Mesothelial cell of epicardium (in vitro differentiated cells): ENCODE data around the gene THRB. TPM values are rescaled to one million over a fixed set of nuclear protein-coding genes. Genes with fewer than 3 reads are reported as not detected.

Experiments used
- DNase-seq, 2 experiments: peaks; one replicate each; pipeline ENCODE4 v3.0.0; 2021; ENCODE audit warnings: low spot score in 2 of 2; ENCODE audit not compliant: unreplicated experiment in 2 of 2
- H3K27ac Mint-ChIP-seq: 2 replicates; pipeline ENCODE4 v1.8.0; 2021; ENCODE audit warnings: mixed read lengths
- H3K27me3 Mint-ChIP-seq: 2 replicates; pipeline ENCODE4 v1.8.0; 2021; ENCODE audit warnings: low read depth, mixed read lengths
- H3K36me3 Mint-ChIP-seq: 2 replicates; pipeline ENCODE4 v1.8.0; 2021; ENCODE audit warnings: mixed read lengths
- H3K4me1 Mint-ChIP-seq: 2 replicates; pipeline ENCODE4 v1.8.0; 2021; ENCODE audit warnings: mixed read lengths
- H3K4me3 Mint-ChIP-seq: 2 replicates; pipeline ENCODE4 v1.8.0; 2021; ENCODE audit warnings: mild to moderate bottlenecking, moderate library complexity, mixed read lengths
- H3K9me3 Mint-ChIP-seq: 2 replicates; pipeline ENCODE4 v1.8.0; 2021; ENCODE audit warnings: mixed read lengths
- total RNA-seq: library from RNA; stranded (reverse); gene quantifications from 3 replicates; pipeline ENCODE4 v1.2.1, GENCODE V29; 2021
- TF ChIP-seq, protein P1 (sequence below): fragments of 200-600 bp; sonication (generic); IDR thresholded peaks from one replicate; pipeline ENCODE4 v1.5.0; 2021; ENCODE audit warnings: antibody characterized with exemption; ENCODE audit not compliant: unreplicated experiment

Gene THRB
- 2.1 to 3.4 TPM (median 2.4 TPM) in 3 replicates for total RNA-seq

DNA sequence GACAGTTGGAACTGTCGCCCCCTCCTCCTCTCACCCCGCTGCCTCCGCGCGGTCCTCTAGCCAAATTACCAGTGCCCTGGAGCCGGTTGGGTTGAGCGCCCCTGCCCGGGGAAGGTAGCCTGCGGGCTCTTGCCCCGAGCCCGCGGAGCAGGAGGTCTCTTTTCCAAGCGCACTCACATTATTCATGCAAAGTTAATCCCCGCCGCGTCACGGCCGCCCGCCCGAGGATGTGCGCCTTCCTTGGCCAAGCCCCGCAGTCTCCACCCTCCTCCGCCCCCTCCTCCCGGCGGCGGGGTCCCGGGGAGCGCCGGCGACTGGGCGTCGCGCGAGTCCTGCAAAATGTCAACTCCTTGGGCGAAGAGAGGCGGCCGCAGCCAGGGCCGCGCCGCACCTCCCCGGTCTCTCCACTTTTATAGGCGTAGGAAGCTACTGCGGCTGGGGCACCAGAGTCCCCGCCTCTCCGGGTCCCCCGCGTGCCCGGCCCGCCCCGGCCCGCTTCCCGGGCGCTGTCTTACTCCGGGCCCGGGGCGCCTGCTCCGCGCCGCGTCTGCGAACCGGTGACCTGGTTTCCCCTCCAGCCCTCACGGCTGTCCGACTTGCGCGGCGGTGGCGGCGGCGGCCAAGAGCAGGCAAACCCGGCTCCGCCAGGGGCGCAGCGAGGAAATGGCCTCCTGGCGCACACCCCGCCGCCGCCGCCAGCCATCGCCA lies at the start of gene THRB:
Gene THRB (minus strand): TSS at position 233 of the 708 bp plus-strand sequence.
- peak within 1 kb of the TSS; percentile 89 for H3K27ac Mint-ChIP-seq
- no peaks in the 10 kb centered on the region for H3K36me3 Mint-ChIP-seq
- H3K9me3 Mint-ChIP-seq = no peaks in the 10 kb centered on the region
- TF ChIP-seq, protein P1, sequence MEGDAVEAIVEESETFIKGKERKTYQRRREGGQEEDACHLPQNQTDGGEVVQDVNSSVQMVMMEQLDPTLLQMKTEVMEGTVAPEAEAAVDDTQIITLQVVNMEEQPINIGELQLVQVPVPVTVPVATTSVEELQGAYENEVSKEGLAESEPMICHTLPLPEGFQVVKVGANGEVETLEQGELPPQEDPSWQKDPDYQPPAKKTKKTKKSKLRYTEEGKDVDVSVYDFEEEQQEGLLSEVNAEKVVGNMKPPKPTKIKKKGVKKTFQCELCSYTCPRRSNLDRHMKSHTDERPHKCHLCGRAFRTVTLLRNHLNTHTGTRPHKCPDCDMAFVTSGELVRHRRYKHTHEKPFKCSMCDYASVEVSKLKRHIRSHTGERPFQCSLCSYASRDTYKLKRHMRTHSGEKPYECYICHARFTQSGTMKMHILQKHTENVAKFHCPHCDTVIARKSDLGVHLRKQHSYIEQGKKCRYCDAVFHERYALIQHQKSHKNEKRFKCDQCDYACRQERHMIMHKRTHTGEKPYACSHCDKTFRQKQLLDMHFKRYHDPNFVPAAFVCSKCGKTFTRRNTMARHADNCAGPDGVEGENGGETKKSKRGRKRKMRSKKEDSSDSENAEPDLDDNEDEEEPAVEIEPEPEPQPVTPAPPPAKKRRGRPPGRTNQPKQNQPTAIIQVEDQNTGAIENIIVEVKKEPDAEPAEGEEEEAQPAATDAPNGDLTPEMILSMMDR = peak; percentile 33
- peak; percentile 38 to 71 for DNase-seq
- H3K4me1 Mint-ChIP-seq = peaks cover 5% of the 10 kb centered on the region
- peak within 1 kb of the TSS; percentile 90 for H3K4me3 Mint-ChIP-seq
- peaks cover 83% of the 10 kb centered on the region for H3K27me3 Mint-ChIP-seq

DNA sequence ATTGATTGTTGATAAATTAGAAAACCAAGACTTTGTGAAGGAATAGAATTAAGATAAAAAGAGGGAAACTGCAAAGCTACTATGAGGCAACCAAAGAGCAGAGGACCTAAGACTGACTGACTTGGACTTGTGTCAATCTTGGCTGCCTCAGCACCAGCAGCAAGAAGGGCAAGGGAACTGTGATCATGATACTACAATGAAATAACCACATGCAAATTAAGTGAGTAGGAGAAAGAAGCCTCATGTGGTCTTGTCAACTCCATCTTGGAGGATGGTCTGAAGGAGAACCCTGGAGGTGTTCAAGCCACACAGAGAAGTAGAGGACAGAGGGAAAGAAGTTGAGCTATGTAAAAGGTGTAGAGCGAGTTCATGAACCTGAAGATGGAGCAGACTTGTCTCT lies 47.3 kb upstream of the THRB start:
- H3K4me1 Mint-ChIP-seq = no peaks in the 10 kb centered on the region
- H3K27me3 Mint-ChIP-seq = peaks cover 31% of the 10 kb centered on the region
- TF ChIP-seq, protein P1 = no peak
- H3K9me3 Mint-ChIP-seq = no peaks in the 10 kb centered on the region
- no peaks in the 10 kb centered on the region for H3K36me3 Mint-ChIP-seq
- no peak overlapping the region for H3K4me3 Mint-ChIP-seq
- DNase-seq = no peak
- H3K27ac Mint-ChIP-seq = no peak overlapping the region

DNA sequence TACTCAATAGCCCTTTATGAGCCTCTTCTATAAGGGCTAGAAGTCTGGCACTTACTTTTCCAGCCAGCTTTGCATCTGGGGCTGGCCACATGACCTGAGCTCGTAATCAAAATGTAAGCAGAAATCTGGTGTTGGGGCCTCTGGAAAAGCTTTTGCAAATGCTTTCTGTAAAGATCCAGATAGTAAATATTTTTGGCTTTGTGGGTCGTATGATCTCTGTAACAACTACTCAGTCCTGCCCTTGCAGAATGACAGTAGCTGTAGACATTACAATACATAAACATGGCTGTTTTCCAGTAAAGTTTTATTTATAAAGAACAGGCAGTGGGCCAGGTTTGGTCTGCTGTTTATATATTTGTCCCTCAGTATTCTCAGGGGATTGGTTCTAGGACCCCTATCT lies 46.2 kb upstream of the THRB start:
- Mint-ChIP-seq H3K4me3 (no peak overlapping the region), H3K27me3 (peaks cover 40% of the 10 kb centered on the region), H3K4me1 (no peaks in the 10 kb centered on the region), H3K27ac (no peak overlapping the region), H3K9me3 (no peaks in the 10 kb centered on the region), H3K36me3 (no peaks in the 10 kb centered on the region)
- no peak for DNase-seq
- TF ChIP-seq, protein P1 = no peak

DNA sequence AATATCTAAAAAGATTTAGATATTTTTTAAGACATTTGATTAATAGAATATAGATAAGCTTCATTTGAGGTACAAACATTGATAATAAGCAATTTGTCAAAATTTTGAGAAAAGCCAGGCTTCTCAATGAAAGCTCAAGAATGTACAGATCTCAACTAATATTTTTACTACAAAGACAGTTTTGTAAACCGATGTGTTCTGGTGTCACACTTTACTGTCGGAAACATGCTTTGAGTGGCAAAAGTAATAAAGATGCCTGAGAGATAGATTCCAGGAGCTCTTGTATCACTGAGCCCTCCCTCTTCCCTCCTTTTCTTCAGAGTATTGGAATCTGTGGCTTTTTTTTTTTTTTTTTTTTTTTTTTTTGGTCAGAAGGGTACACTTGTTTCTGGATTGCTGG lies 45.0 kb upstream of the THRB start:
- no peak for DNase-seq
- no peaks in the 10 kb centered on the region for H3K9me3 Mint-ChIP-seq
- H3K27me3 Mint-ChIP-seq = peaks cover 39% of the 10 kb centered on the region
- no peaks in the 10 kb centered on the region for H3K4me1 Mint-ChIP-seq
- TF ChIP-seq, protein P1 = no peak
- H3K4me3 Mint-ChIP-seq = no peak overlapping the region
- H3K36me3 Mint-ChIP-seq = no peaks in the 10 kb centered on the region
- H3K27ac Mint-ChIP-seq = no peak overlapping the region

DNA sequence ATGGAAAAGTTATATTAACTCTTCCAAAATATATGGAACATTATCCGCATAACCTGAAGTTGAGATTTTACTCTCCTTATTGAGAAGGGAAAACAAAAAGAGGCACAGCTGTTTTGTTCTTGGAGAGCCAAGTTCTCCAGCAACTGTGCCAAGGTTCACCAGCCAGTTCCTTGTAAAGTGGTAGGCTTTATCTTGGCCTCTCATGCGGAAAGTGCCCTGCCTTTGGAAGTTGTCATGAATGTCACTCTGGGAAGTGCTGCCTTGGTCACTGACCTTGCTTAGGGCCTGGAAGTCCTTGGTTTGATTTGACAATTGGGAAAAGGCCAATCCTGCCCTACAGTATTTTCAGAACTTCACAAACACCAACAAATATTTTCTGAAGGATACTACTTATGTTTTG lies 44.2 kb upstream of the THRB start:
- Mint-ChIP-seq H3K36me3 (no peaks in the 10 kb centered on the region), H3K4me1 (no peaks in the 10 kb centered on the region), H3K4me3 (no peak overlapping the region), H3K27me3 (peaks cover 39% of the 10 kb centered on the region), H3K27ac (no peak overlapping the region), H3K9me3 (no peaks in the 10 kb centered on the region)
- TF ChIP-seq, protein P1 = no peak
- no peak for DNase-seq
